Lung (tissue), 12 donors: Measurements from ENCODE around the gene CEP63. TPM values are rescaled to one million over a fixed set of nuclear protein-coding genes. Genes with fewer than 3 reads are reported as not detected.

Experiments used
- ATAC-seq: fragments of 200-7000 bp; cut with Tn5 transposase; one replicate; pipeline ENCODE4 v1.9.1; 2020; ENCODE audit warnings: moderate number of reproducible peaks; ENCODE audit not compliant: insufficient read depth, low FRiP score
- DNase-seq, 3 donors: peaks; one replicate each; pipeline ENCODE4 v3.0.0-alpha.2; 2013 to 2017
- H3K27ac ChIP-seq, 2 donors: one replicate each; pipeline ENCODE4 v1.5.1; 2013; ENCODE audit warnings: mild to moderate bottlenecking in 2 of 2, moderate library complexity in 2 of 2, control low read depth in 1 of 2, inconsistent platforms in 1 of 2, low read depth in 1 of 2, low read length in 1 of 2
- H3K27me3 ChIP-seq, 3 donors: one replicate each; pipeline ENCODE4 v1.5.1; 2013; ENCODE audit warnings: low read length in 2 of 3; ENCODE audit not compliant: control insufficient read depth in 3 of 3, insufficient read depth in 3 of 3
- H3K36me3 ChIP-seq, 4 donors: one replicate each; pipeline ENCODE4 v1.5.1; 2013; ENCODE audit warnings: low read length in 4 of 4, mild to moderate bottlenecking in 1 of 4, moderate library complexity in 1 of 4; ENCODE audit not compliant: control insufficient read depth in 4 of 4, insufficient read depth in 4 of 4
- H3K4me1 ChIP-seq, 5 donors: one replicate each; pipeline ENCODE4 v1.5.1; 2013; ENCODE audit warnings: low read length in 5 of 5, mild to moderate bottlenecking in 2 of 5, moderate library complexity in 1 of 5; ENCODE audit not compliant: control insufficient read depth in 5 of 5, insufficient read depth in 5 of 5
- H3K4me3 ChIP-seq: one replicate; pipeline ENCODE4 v1.5.1; 2013; ENCODE audit warnings: mild to moderate bottlenecking, control low read depth, moderate library complexity
- H3K9ac ChIP-seq, 2 donors: one replicate each; pipeline ENCODE4 v1.5.1; 2013; ENCODE audit warnings: low read length in 2 of 2, control low read depth in 1 of 2; ENCODE audit not compliant: insufficient read depth in 1 of 2
- H3K9me3 ChIP-seq, 4 donors: one replicate each; pipeline ENCODE4 v1.5.1; 2013; ENCODE audit warnings: low read length in 3 of 4, mild to moderate bottlenecking in 1 of 4, moderate library complexity in 1 of 4; ENCODE audit not compliant: control insufficient read depth in 4 of 4, insufficient read depth in 3 of 4
- WGBS, 2 donors: extraction: QIAGEN DNeasy Blood & Tissue Kit; methylation state at CpG; one replicate each; pipeline ENCODE4 v1.1.7; 2013; 5-methylcytosine and 5-hydroxymethylcytosine counted together
- polyA plus RNA-seq, 2 donors: library from polyadenylated mRNA; stranded (reverse); fragments of 200-250 nt; gene quantifications; one replicate each; pipeline ENCODE4 v1.2.1, GENCODE V29; 2013
- total RNA-seq, 2 donors: library from RNA; depleted of rRNA in 1 of 2; stranded (reverse); fragments of >200 nt in 1 of 2; gene quantifications; one replicate each; pipeline ENCODE4 v1.2.1, GENCODE V29; 2014 to 2021
- TF ChIP-seq, protein P1 (sequence below): IDR thresholded peaks from 2 replicates; pipeline ENCODE4 v1.5.1; 2012; ENCODE audit warnings: mild to moderate bottlenecking; ENCODE audit errors: control extremely low read depth, extremely low read depth
- donor health status: control.
- donor health status: control.
- donor health status: Bipolar disorder and iron deficiency.
- donor health status: healthy.
- donor health status: DM: yes; HTN: yes; CAD: no.

Gene CEP63
- total and polyA plus RNA-seq, 4 donors = 12.4 to 50.1 (median 18.2) TPM

DNA sequence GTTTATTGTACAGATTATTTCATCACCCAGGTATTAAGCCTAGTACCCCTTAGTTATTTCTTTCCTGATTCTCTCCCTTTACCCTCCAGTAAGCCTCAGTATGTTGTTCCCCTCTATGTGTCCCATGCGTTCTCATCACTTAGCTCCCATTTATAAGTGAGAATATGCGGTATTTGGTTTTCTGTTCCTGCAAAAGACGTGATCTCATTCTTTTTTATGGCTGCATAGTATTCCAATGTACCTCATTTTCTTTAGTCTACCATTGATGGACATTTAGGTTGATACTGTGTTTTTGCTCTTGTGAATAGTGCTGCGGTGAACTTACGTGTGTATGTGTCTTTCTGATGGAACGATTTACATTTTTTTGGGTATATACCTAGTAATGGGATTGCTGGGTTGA lies 36.7 kb downstream of the CEP63 start:
- 99% methylated on average over 6 of the region's 6 CpGs for WGBS, 2 donors
- H3K36me3 ChIP-seq = peaks cover 0 to 8% (median 2%) of the 10 kb centered on the region in 4 donors
- H3K9me3 ChIP-seq = peaks cover 0 to 10% (median 7%) of the 10 kb centered on the region in 4 donors
- no peaks in the 10 kb centered on the region for H3K27me3 ChIP-seq
- DNase-seq (no peak), ATAC-seq (no peak)
- no peak overlapping the region for H3K4me3 ChIP-seq
- H3K9ac ChIP-seq = no peak overlapping the region
- peaks cover 0 to 2% (median 0%) of the 10 kb centered on the region in 5 donors for H3K4me1 ChIP-seq
- TF ChIP-seq, protein P1, sequence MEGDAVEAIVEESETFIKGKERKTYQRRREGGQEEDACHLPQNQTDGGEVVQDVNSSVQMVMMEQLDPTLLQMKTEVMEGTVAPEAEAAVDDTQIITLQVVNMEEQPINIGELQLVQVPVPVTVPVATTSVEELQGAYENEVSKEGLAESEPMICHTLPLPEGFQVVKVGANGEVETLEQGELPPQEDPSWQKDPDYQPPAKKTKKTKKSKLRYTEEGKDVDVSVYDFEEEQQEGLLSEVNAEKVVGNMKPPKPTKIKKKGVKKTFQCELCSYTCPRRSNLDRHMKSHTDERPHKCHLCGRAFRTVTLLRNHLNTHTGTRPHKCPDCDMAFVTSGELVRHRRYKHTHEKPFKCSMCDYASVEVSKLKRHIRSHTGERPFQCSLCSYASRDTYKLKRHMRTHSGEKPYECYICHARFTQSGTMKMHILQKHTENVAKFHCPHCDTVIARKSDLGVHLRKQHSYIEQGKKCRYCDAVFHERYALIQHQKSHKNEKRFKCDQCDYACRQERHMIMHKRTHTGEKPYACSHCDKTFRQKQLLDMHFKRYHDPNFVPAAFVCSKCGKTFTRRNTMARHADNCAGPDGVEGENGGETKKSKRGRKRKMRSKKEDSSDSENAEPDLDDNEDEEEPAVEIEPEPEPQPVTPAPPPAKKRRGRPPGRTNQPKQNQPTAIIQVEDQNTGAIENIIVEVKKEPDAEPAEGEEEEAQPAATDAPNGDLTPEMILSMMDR = no peak
- H3K27ac ChIP-seq = no peak overlapping the region

DNA sequence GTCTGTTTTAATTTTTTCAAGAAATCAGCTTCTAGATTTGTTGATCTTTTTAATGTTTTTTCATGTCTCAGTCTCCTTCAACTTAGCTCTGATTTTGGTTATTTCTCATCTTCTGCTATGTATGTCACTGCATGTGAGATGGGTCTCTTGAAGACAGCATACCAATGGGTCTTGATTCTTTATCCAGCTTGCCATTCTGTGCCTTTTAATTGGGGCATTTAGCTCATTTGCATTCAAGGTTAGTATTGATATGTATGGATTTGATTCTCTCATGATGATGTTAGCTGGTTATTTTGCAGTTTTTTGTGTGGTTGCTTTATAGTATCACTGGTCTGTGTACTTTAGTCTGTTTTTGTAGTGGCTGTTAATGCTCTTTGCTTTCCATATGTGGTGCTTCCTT lies 39.4 kb downstream of the CEP63 start:
- Histone ChIP-seq H3K27me3 (no peaks in the 10 kb centered on the region), H3K4me3 (no peak overlapping the region), H3K36me3 (peaks cover 0 to 8% (median 2%) of the 10 kb centered on the region in 4 donors), H3K9me3 (peaks cover 0 to 10% (median 7%) of the 10 kb centered on the region in 4 donors), H3K4me1 (peaks cover 0 to 2% (median 0%) of the 10 kb centered on the region in 5 donors), H3K9ac (no peak overlapping the region), H3K27ac (no peak overlapping the region)
- ATAC-seq (no peak), DNase-seq (no peak)
- TF ChIP-seq, protein P1 = no peak

- 92 to 97% methylated on average over 1 of the region's 1 CpG for WGBS, 2 donors
- no peak for DNase-seq
These were observed 40.5 kb downstream of the CEP63 start for GRCh38 chr3:134526319-134526718.

More at GRCh38 chr3:134526319-134526718, 40.5 kb downstream of the CEP63 start:
- ATAC-seq = no peak
- H3K27me3 ChIP-seq = no peaks in the 10 kb centered on the region
- H3K4me1 ChIP-seq = peaks cover 0 to 2% (median 0%) of the 10 kb centered on the region in 5 donors
- peaks cover 0 to 10% (median 7%) of the 10 kb centered on the region in 4 donors for H3K9me3 ChIP-seq
- TF ChIP-seq, protein P1 = no peak
- H3K4me3 ChIP-seq = no peak overlapping the region
- no peak overlapping the region for H3K27ac ChIP-seq
- H3K36me3 ChIP-seq = peaks cover 0 to 8% (median 2%) of the 10 kb centered on the region in 4 donors
- no peak overlapping the region for H3K9ac ChIP-seq
